C4-2B (cell line): ENCODE measurements around the gene ZBTB40.

Experiments used
- H3K27ac ChIP-seq: fragments of 450-650 bp; 2 replicates; pipeline ENCODE4 v1.5.1; 2017
- ZFX ChIP-seq: fragments of 450-650 bp; IDR thresholded peaks from 2 replicates; pipeline ENCODE4 v1.6.1; 2017
- TF ChIP-seq, protein P1 (sequence below): fragments of 450-650 bp; conservative IDR thresholded peaks from 2 replicates; pipeline ENCODE4 v1.5.1; 2017; ENCODE audit warnings: mild to moderate bottlenecking

The ZBTB40 gene

DNA sequence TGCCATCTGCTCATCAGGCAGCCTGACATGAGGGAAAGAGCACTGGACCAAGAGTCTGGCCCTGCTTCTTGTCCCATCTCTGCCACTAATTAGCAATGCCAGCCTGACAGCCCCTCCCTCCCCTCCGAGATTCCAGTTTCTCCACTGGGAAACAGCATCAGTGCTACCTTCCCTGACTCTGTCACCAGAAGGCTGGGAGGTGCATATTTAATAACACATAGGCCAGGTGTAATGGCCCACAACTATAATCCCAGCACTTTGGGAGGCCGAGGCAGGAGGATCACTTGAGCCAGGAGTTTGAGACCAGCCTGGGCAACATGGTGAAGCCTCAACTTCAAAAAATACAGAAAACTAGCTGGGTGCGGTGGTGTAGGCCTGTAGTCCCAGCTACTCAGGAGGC, 41.2 kb upstream of the ZBTB40 start:
- no peak overlapping the region for H3K27ac ChIP-seq
- no peak for TF ChIP-seq ZFX
- TF ChIP-seq, protein P1, sequence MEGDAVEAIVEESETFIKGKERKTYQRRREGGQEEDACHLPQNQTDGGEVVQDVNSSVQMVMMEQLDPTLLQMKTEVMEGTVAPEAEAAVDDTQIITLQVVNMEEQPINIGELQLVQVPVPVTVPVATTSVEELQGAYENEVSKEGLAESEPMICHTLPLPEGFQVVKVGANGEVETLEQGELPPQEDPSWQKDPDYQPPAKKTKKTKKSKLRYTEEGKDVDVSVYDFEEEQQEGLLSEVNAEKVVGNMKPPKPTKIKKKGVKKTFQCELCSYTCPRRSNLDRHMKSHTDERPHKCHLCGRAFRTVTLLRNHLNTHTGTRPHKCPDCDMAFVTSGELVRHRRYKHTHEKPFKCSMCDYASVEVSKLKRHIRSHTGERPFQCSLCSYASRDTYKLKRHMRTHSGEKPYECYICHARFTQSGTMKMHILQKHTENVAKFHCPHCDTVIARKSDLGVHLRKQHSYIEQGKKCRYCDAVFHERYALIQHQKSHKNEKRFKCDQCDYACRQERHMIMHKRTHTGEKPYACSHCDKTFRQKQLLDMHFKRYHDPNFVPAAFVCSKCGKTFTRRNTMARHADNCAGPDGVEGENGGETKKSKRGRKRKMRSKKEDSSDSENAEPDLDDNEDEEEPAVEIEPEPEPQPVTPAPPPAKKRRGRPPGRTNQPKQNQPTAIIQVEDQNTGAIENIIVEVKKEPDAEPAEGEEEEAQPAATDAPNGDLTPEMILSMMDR: no peak

DNA sequence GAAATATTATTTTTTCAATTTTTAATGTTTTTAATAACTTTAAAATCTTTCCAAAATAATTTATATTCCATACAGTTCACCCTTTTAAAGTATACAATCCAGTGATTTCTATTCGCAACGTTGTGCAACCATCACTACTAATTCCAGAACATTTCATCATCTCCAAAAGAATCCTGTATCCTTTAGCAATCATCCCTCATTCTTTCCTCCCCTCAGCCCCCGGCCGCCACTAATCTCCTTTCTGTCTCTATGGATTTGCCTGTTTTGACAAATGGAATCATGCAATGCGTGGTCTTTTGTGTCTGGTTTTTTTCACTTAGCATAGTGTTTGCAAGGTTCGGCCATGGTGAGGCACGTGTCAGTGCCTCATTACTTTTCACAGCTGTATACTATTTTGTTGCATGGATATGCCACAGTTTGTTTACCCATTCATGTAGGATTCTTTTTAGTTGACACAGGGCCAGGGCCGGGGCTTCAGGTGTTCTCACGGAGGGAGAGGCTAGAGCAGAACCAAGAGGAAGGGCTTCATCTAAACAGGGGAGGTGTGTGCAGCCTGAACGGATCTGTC, 40.6 kb upstream of the ZBTB40 start:
- no peak for TF ChIP-seq ZFX
- TF ChIP-seq, protein P1: no peak
- no peak overlapping the region for H3K27ac ChIP-seq

DNA sequence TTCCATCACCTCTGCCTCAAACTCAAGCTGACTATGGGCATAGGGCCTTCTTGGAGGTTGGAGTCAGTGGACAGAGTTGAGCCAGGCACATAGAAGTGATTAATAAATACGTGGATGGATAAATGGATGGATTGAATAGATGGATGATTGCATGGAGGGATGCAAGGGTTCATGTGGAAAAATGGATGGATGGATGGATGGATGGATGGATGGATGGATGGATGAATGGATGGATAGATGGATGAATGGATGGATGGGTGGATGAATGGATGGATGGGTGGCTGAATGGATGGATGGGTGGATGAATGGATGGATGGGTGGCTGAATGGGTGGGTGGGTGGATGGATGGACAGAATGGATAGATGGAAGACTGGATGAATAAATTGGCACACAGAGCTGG, 40.1 kb upstream of the ZBTB40 start:
- no peak for TF ChIP-seq ZFX
- TF ChIP-seq, protein P1: no peak
- no peak overlapping the region for H3K27ac ChIP-seq

DNA sequence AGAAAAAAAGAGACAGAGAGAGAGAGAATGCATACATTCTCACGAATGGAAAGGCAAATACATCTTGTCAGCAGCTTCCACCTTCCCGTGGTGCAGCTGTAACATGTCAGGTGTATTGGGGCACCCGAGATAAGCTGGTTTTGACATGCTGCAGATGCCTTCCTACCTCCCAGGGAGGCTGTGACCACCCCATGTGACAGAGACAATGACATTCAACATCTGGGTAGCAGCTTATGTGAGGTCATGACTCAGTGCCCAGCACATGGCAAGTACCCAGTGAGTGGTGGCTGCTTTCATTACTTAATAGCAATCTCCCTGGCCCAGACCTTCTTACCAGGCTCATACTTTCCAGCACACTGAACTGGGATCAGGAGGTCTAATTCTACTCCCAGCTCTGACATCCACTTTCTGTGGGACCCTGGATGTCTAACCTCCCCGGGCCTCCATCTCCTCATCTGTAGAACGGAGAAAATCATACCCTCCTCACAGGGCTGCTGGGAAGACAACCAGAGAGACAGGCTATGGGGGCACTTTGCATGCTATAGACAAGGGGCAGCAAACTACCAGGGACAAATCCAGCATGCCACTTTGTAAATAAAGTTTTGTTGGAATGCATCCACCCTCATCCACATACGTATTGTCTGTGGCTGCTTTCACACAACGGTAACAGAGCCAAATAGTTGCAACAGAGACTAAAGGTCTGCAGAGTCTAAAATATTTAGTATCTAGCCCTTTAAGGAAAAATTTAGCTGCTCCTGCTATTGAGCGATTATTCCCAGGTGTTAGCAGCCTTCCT, 38.5 kb upstream of the ZBTB40 start:
- TF ChIP-seq ZFX: no peak
- TF ChIP-seq, protein P1: no peak
- peak overlapping the region; percentile 83 for H3K27ac ChIP-seq

DNA sequence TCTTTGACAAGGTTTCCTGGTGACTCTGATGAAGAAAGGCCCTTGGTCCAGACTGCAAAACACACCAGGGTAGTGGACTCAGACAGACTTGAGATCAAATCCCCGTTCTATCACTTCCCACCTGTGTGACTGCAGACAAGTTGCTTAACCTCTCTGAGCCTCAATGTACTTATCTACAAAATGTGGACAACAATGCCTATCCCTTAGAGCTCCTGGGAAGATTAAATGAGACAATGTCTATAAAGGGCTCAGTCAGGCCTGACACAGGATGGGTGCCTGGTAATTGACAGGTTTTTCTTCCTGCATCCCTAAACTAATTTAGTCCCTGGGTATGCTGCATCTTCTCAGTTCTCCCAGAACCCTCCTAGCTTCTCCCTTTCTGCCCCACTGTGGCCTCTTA, 37.9 kb upstream of the ZBTB40 start:
- TF ChIP-seq, protein P1: no peak
- no peak for TF ChIP-seq ZFX
- H3K27ac ChIP-seq: peak overlapping the region; percentile 83

DNA sequence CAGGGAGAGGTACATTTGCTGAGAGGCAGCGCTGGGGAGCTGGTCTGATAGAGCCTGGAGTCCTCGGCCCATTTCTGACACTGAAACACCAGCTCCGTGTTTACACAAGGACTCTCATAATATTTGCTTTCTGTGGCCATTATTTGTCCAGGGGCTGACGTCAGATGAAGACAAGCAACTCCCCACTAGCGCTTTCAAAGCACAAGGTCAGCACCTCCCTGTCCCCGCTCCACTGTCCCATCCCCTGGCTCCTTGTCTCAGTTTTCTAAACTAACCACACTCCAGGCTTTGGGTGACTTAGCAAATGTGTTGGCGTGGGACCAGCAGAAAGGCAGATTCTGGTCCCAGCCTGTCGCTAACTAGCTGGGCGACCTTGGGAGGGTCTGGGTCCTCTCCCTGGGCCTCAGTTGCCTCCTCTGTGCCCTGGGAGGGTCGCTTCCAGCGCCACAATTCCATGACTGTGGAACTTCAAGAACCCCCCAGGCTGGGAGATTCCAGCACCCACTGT, 37.4 kb upstream of the ZBTB40 start:
- H3K27ac ChIP-seq: peak overlapping the region; percentile 83
- TF ChIP-seq ZFX: no peak
- TF ChIP-seq, protein P1: no peak

DNA sequence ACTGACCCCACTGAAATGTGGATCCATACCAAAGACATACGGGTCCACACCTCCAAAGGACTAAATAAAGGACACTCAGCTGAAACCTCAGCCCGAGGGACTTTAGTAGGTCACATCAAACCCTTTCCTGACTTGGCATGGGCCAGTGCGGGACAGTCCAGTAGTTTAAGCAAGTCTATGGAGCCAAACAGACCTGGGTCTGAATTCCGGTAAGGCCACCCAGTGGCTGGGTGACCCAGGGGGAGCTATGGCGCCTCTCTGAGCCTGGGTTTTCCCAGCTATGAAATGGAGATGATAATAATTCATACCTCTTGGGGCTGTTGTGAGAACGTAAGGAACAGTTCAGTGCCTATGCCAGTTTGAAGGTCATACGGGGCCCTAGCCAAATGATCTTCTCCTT, 36.2 kb upstream of the ZBTB40 start:
- no peak for TF ChIP-seq ZFX
- TF ChIP-seq, protein P1: no peak
- H3K27ac ChIP-seq: peak overlapping the region; percentile 83
